WTC11 (cell line): ENCODE results near the gene SHOX. TPM values are rescaled to one million over a fixed set of nuclear protein-coding genes. Genes with fewer than 3 reads are reported as not detected.

Experiments
- ATAC-seq: fragments of 200-7000 bp; cut with Tn5 transposase; 2 replicates; pipeline ENCODE4 v1.10.0; 2021; ENCODE audit warnings: mild to moderate bottlenecking, moderate library complexity
- CTCF ChIA-PET: fragments of 300-600 bp; sonication (Branson Sonifier 250); formaldehyde crosslinking; loops from one replicate; lab custom pipeline; 2021; ENCODE audit warnings: antibody characterized with exemption; lab: Charles Lee
- POLR2A ChIA-PET: fragments of 350-600 bp; sonication (Branson Sonifier 250); formaldehyde crosslinking; loops from one replicate; lab custom pipeline; 2021; ENCODE audit warnings: antibody characterized with exemption; lab: Charles Lee
- DNase-seq: peaks from one replicate; pipeline ENCODE4 v3.0.0; 2021; ENCODE audit warnings: low spot score
- H3K27ac Mint-ChIP-seq: 2 replicates; pipeline ENCODE4 v1.8.0; 2021; ENCODE audit warnings: mixed read lengths
- H3K27me3 Mint-ChIP-seq: 2 replicates; pipeline ENCODE4 v1.8.0; 2021; ENCODE audit warnings: low read depth, mild to moderate bottlenecking, moderate library complexity, mixed read lengths
- H3K36me3 Mint-ChIP-seq: 2 replicates; pipeline ENCODE4 v1.8.0; 2021; ENCODE audit warnings: mixed read lengths
- H3K4me1 Mint-ChIP-seq: 2 replicates; pipeline ENCODE4 v1.8.0; 2022; ENCODE audit warnings: mixed read lengths
- H3K4me3 Mint-ChIP-seq: 2 replicates; pipeline ENCODE4 v1.8.0; 2021; ENCODE audit warnings: mild to moderate bottlenecking, moderate library complexity, mixed read lengths
- H3K9me3 Mint-ChIP-seq: 2 replicates; pipeline ENCODE4 v1.8.0; 2021; ENCODE audit warnings: mixed read lengths
- AR ChIP-seq: fragments of 250-450 bp; sonication (Bioruptor Pico); IDR thresholded peaks from 2 replicates; pipeline ENCODE4 v1.9.0; 2021; ENCODE audit warnings: mild to moderate bottlenecking
- ATF1 ChIP-seq: sonication (generic); formaldehyde crosslinking; IDR thresholded peaks from 2 replicates; pipeline ENCODE4 v1.8.1; 2023; ENCODE audit warnings: mild to moderate bottlenecking, moderate library complexity, missing genetic modification reagents
- ATF2 ChIP-seq: sonication (generic); formaldehyde crosslinking; IDR thresholded peaks from 2 replicates; pipeline ENCODE4 v1.8.1; 2022; ENCODE audit warnings: low read depth, missing genetic modification reagents, borderline replicate concordance
- E2F1 ChIP-seq: sonication (generic); formaldehyde crosslinking; IDR thresholded peaks from 2 replicates; pipeline ENCODE4 v1.8.0; 2022; ENCODE audit warnings: mild to moderate bottlenecking, missing genetic modification reagents
- E2F4 ChIP-seq: sonication (generic); formaldehyde crosslinking; IDR thresholded peaks from 2 replicates; pipeline ENCODE4 v1.8.1; 2022; ENCODE audit warnings: low read depth, mild to moderate bottlenecking, moderate library complexity, missing genetic modification reagents, borderline replicate concordance
- EMX1 ChIP-seq: fragments of 250-450 bp; sonication (Bioruptor Pico); IDR thresholded peaks from 2 replicates; pipeline ENCODE4 v1.8.0; 2021; ENCODE audit warnings: mild to moderate bottlenecking
- ERG ChIP-seq: fragments of 250-450 bp; sonication (Bioruptor Pico); IDR thresholded peaks from 2 replicates; pipeline ENCODE4 v1.8.0; 2021; ENCODE audit warnings: mild to moderate bottlenecking
- HMGXB4 ChIP-seq: sonication (generic); formaldehyde crosslinking; IDR thresholded peaks from 2 replicates; pipeline ENCODE4 v1.8.1; 2023; ENCODE audit warnings: mild to moderate bottlenecking, moderate library complexity, missing genetic modification reagents
- IRF2 ChIP-seq: sonication (generic); formaldehyde crosslinking; IDR thresholded peaks from 2 replicates; pipeline ENCODE4 v1.8.0; 2022; ENCODE audit warnings: low read depth, missing genetic modification reagents, borderline replicate concordance
- MYBL2 ChIP-seq: sonication (generic); formaldehyde crosslinking; IDR thresholded peaks from 2 replicates; pipeline ENCODE4 v1.8.1; 2023; ENCODE audit warnings: mild to moderate bottlenecking, moderate library complexity, missing genetic modification reagents
- NFATC4 ChIP-seq: fragments of 250-450 bp; sonication (Bioruptor Pico); IDR thresholded peaks from 2 replicates; pipeline ENCODE4 v1.9.0; 2021; ENCODE audit warnings: mild to moderate bottlenecking
- SMAD4 ChIP-seq: sonication (generic); formaldehyde crosslinking; IDR thresholded peaks from 2 replicates; pipeline ENCODE4 v1.8.0; 2022; ENCODE audit warnings: mild to moderate bottlenecking, missing genetic modification reagents
- TCF7 ChIP-seq: sonication (generic); formaldehyde crosslinking; IDR thresholded peaks from 2 replicates; pipeline ENCODE4 v1.8.0; 2022; ENCODE audit warnings: mild to moderate bottlenecking, low read depth, missing genetic modification reagents, moderate library complexity
- TEAD4 ChIP-seq: sonication (generic); formaldehyde crosslinking; IDR thresholded peaks from 2 replicates; pipeline ENCODE4 v1.8.0; 2022; ENCODE audit warnings: mild to moderate bottlenecking, missing genetic modification reagents
- ZMAT4 ChIP-seq: fragments of 250-450 bp; sonication (Bioruptor Pico); IDR thresholded peaks from 2 replicates; pipeline ENCODE4 v1.9.0; 2021; ENCODE audit warnings: mild to moderate bottlenecking
- ZNF425 ChIP-seq: fragments of 250-450 bp; sonication (Bioruptor Pico); conservative IDR thresholded peaks from 2 replicates; pipeline ENCODE4 v1.9.0; 2021; ENCODE audit warnings: mild to moderate bottlenecking
- total RNA-seq: library from RNA; stranded (reverse); gene quantifications from 3 replicates; pipeline ENCODE4 v1.2.3, GENCODE V29; 2021

SHOX gene
- total RNA-seq, 1 experiment from 2014 or later = 0.09 TPM

GRCh38 chrX:642436-643240 is 12.0 kb downstream of the SHOX start:
- CTCF ChIA-PET = no interaction called here
- H3K27ac Mint-ChIP-seq = no peak overlapping the region
- peak overlapping the region; percentile 47 for H3K4me3 Mint-ChIP-seq
- H3K36me3 Mint-ChIP-seq = 0 out of 2 replicates have a peak, but pooled peaks cover 3% of the 10 kb centered on the region
- H3K9me3 Mint-ChIP-seq = no peaks in the 10 kb centered on the region
- H3K27me3 Mint-ChIP-seq = peaks cover 93% of the 10 kb centered on the region
- DNase-seq = no peak
- peaks cover 29% of the 10 kb centered on the region for H3K4me1 Mint-ChIP-seq
- POLR2A ChIA-PET = no interaction called here
- no peak for TF ChIP-seq E2F4 (CRISPR knock-in tag)
- TF ChIP-seq TEAD4 (CRISPR knock-in tag) = no peak
- TF ChIP-seq TCF7 = no peak
- no peak for TF ChIP-seq SMAD4 (CRISPR knock-in tag)
- no peak for TF ChIP-seq NFATC4 (CRISPR knock-in tag)
- TF ChIP-seq AR (CRISPR knock-in tag) = no peak
- no peak for TF ChIP-seq E2F1 (CRISPR knock-in tag)
- no peak for TF ChIP-seq ATF1 (CRISPR knock-in tag)
- TF ChIP-seq, all 79 proteins: peak for 0
- ATAC-seq = no peak

- Mint-ChIP-seq H3K27me3 (peaks cover 87% of the 10 kb centered on the region), H3K27ac (no peak overlapping the region), H3K4me3 (peak overlapping the region; percentile 36), H3K36me3 (0 out of 2 replicates have a peak, but pooled peaks cover 3% of the 10 kb centered on the region), H3K4me1 (peaks cover 23% of the 10 kb centered on the region), H3K9me3 (no peaks in the 10 kb centered on the region)
- CTCF ChIA-PET = no interaction called here
- DNase-seq (no peak), ATAC-seq (no peak)
- POLR2A ChIA-PET = no interaction called here
- no peak for TF ChIP-seq MYBL2 (CRISPR knock-in tag)
- no peak for TF ChIP-seq IRF2 (CRISPR knock-in tag)
- no peak for TF ChIP-seq HMGXB4 (CRISPR knock-in tag)
- TF ChIP-seq EMX1 (CRISPR knock-in tag) = no peak
Observed at GRCh38 chrX:643241-643595, 12.6 kb downstream of the SHOX start.

GRCh38 chrX:643911-644303 is 13.3 kb downstream of the SHOX start:
- ChIA-PET CTCF (no interaction called here), POLR2A (no interaction called here)
- Mint-ChIP-seq H3K36me3 (0 out of 2 replicates have a peak, but pooled peaks cover 3% of the 10 kb centered on the region), H3K27me3 (peaks cover 80% of the 10 kb centered on the region), H3K4me3 (peak overlapping the region; percentile 53), H3K27ac (no peak overlapping the region), H3K9me3 (no peaks in the 10 kb centered on the region), H3K4me1 (peaks cover 16% of the 10 kb centered on the region)
- peak; percentile 10; the same call in 1 of the 2 replicates for ATAC-seq
- no peak for DNase-seq
- TF ChIP-seq ZMAT4 (CRISPR knock-in tag) (no peak), HMGXB4 (CRISPR knock-in tag) (no peak), ATF2 (CRISPR knock-in tag) (no peak), ZNF425 (CRISPR knock-in tag) (no peak), ERG (CRISPR knock-in tag) (no peak)
